IMR-90 (cell line): Measurements from ENCODE around the gene POLR2L. TPM values are rescaled to one million over a fixed set of nuclear protein-coding genes. Genes with fewer than 3 reads are reported as not detected.

Experiments used
- ATAC-seq: fragments of 200-7000 bp; cut with Tn5 transposase; 2 replicates; pipeline ENCODE4 v1.9.1; 2020; ENCODE audit warnings: low read depth, mild to moderate bottlenecking, moderate library complexity
- BruUV-seq: library from RNA; stranded (reverse); fragments of 400-500 nt; replicated peaks from 2 replicates; lab custom pipeline; 2021; lab: Mats Ljungman, UMichigan
- CTCF ChIA-PET: fragments of 300-600 bp; formaldehyde crosslinking; extraction: SDS; loops from one replicate; lab custom pipeline; 2021; ENCODE audit warnings: antibody characterized with exemption; lab: Yijun Ruan, JAX
- POLR2A ChIA-PET: fragments of 300-600 bp; sonication (Branson Sonifier 250); formaldehyde crosslinking; loops from one replicate; lab custom pipeline; 2022; ENCODE audit warnings: antibody characterized with exemption; ENCODE audit not compliant: unreplicated experiment; lab: Charles Lee
- DNase-seq: peaks from one replicate; pipeline ENCODE4 v3.0.0; 2013
- H2AFZ ChIP-seq: replicated peaks from 2 replicates; pipeline ENCODE3; 2013; ENCODE audit warnings: low read length, mild to moderate bottlenecking; ENCODE audit not compliant: poor library complexity
- H2AK5ac ChIP-seq: 2 replicates; pipeline ENCODE4 v1.6.1; 2013; ENCODE audit warnings: low read depth, low read length, inconsistent platforms
- H2AK9ac ChIP-seq: replicated peaks from 2 replicates; pipeline ENCODE3; 2013; ENCODE audit warnings: mild to moderate bottlenecking, low read depth, low read length, moderate library complexity; ENCODE audit not compliant: poor library complexity
- H2BK120ac ChIP-seq: 2 replicates; pipeline ENCODE4 v1.6.1; 2013; ENCODE audit warnings: low read depth, low read length, inconsistent platforms
- H2BK15ac ChIP-seq: 3 replicates; pipeline ENCODE4 v1.6.1; 2013; ENCODE audit warnings: low read depth, low read length, inconsistent platforms
- H2BK20ac ChIP-seq: 2 replicates; pipeline ENCODE4 v1.6.1; 2013; ENCODE audit warnings: low read depth, mild to moderate bottlenecking, inconsistent platforms, low read length, moderate library complexity
- H2BK5ac ChIP-seq: 2 replicates; pipeline ENCODE4 v1.6.1; 2013; ENCODE audit warnings: mild to moderate bottlenecking, low read depth, low read length, inconsistent platforms; ENCODE audit not compliant: poor library complexity, severe bottlenecking
- H3K14ac ChIP-seq: replicated peaks from 2 replicates; pipeline ENCODE4 v1.6.1; 2013; ENCODE audit warnings: low read depth, low read length, inconsistent platforms
- H3K18ac ChIP-seq: 2 replicates; pipeline ENCODE4 v1.6.1; 2013; ENCODE audit warnings: low read depth, low read length, control low read depth
- H3K23ac ChIP-seq: 2 replicates; pipeline ENCODE4 v1.6.1; 2013; ENCODE audit warnings: low read depth, low read length, inconsistent platforms
- H3K27ac ChIP-seq: 2 replicates; pipeline ENCODE4 v1.5.1; 2013; ENCODE audit warnings: mild to moderate bottlenecking, control low read depth, low read length; ENCODE audit not compliant: insufficient read depth
- H3K27me3 ChIP-seq: 2 replicates; pipeline ENCODE4 v1.6.1; 2013; ENCODE audit warnings: low read length; ENCODE audit not compliant: control insufficient read depth, insufficient read depth
- H3K36me3 ChIP-seq: 2 replicates; pipeline ENCODE4 v1.6.1; 2013; ENCODE audit warnings: low read length, mixed read lengths; ENCODE audit not compliant: control insufficient read depth, insufficient read depth
- H3K4ac ChIP-seq: 2 replicates; pipeline ENCODE4 v1.6.1; 2013; ENCODE audit warnings: low read depth, low read length, inconsistent platforms
- H3K4me1 ChIP-seq: 2 replicates; pipeline ENCODE4 v1.6.1; 2013; ENCODE audit warnings: low read length, mixed read lengths; ENCODE audit not compliant: control insufficient read depth, insufficient read depth
- H3K4me2 ChIP-seq: 2 replicates; pipeline ENCODE4 v1.6.1; 2013; ENCODE audit warnings: low read depth, mild to moderate bottlenecking, control low read depth, low read length, moderate library complexity
- H3K4me3 ChIP-seq: 2 replicates; pipeline ENCODE4 v1.5.1; 2013; ENCODE audit warnings: low read depth, mild to moderate bottlenecking, control low read depth, low read length, moderate library complexity; ENCODE audit not compliant: insufficient read depth
- H3K56ac ChIP-seq: 2 replicates; pipeline ENCODE4 v1.6.1; 2013; ENCODE audit warnings: low read length, inconsistent platforms; ENCODE audit not compliant: insufficient read depth; ENCODE audit errors: extremely low read depth
- H3K79me1 ChIP-seq, 2 experiments: 2 replicates each; pipeline ENCODE4 v1.6.1; 2013; ENCODE audit warnings: low read length in 2 of 2, inconsistent platforms in 1 of 2, low read depth in 1 of 2
- H3K9ac ChIP-seq: 2 replicates; pipeline ENCODE4 v1.6.1; 2013; ENCODE audit warnings: low read depth, low read length, control low read depth
- H3K9me1 ChIP-seq: 2 replicates; pipeline ENCODE4 v1.6.1; 2013; ENCODE audit warnings: low read length, inconsistent platforms; ENCODE audit not compliant: insufficient read depth
- H3K9me3 ChIP-seq: 2 replicates; pipeline ENCODE4 v1.6.1; 2013; ENCODE audit warnings: low read length; ENCODE audit not compliant: control insufficient read depth, insufficient read depth
- H4K20me1 ChIP-seq: 2 replicates; pipeline ENCODE4 v1.6.1; 2013; ENCODE audit warnings: low read length, inconsistent platforms; ENCODE audit not compliant: insufficient read depth
- H4K5ac ChIP-seq: 2 replicates; pipeline ENCODE4 v1.6.1; 2013; ENCODE audit warnings: mild to moderate bottlenecking, low read depth, low read length, control low read depth
- H4K8ac ChIP-seq, 2 experiments: 2 replicates each; pipeline ENCODE4 v1.6.1; 2013; ENCODE audit warnings: low read depth in 2 of 2, low read length in 2 of 2, control low read depth in 1 of 2, inconsistent platforms in 1 of 2
- H4K91ac ChIP-seq: 2 replicates; pipeline ENCODE4 v1.6.1; 2013; ENCODE audit warnings: low read depth, low read length, inconsistent platforms; ENCODE audit not compliant: insufficient read depth
- CHD1 ChIP-seq: IDR thresholded peaks from 2 replicates; pipeline ENCODE4 v1.6.1; 2012; ENCODE audit warnings: low read depth, low read length, improper control_type of control experiment
- MAFK ChIP-seq: IDR thresholded peaks from 2 replicates; pipeline ENCODE4 v1.6.1; 2012; ENCODE audit warnings: low read depth, low read length, improper control_type of control experiment
- MXI1 ChIP-seq: IDR thresholded peaks from 2 replicates; pipeline ENCODE4 v1.6.1; 2012; ENCODE audit warnings: low read depth, mild to moderate bottlenecking, low read length, moderate library complexity, borderline replicate concordance
- NFE2L2 ChIP-seq: fragments of 150-350 bp; IDR thresholded peaks from 2 replicates; pipeline ENCODE4 v1.6.1; 2016; ENCODE audit warnings: low read depth, mild to moderate bottlenecking, low read length
- USF2 ChIP-seq: fragments of 150-350 bp; IDR thresholded peaks from 2 replicates; pipeline ENCODE4 v1.6.1; 2017; ENCODE audit warnings: mild to moderate bottlenecking, antibody characterized with exemption, low read length, low read depth
- WGBS, 2 experiments: methylation state at CpG; one replicate each; pipeline versions ENCODE4 v1.1.5 to v1.1.7; 2013; ENCODE audit warnings: missing lambda C conversion rate in 2 of 2; ENCODE audit not compliant: insufficient read length in 1 of 2; ENCODE audit errors: extremely low coverage in 2 of 2; 5-methylcytosine and 5-hydroxymethylcytosine counted together
- dilution Hi-C: fragments of 300-500 bp; cut with HindIII; formaldehyde crosslinking; loops from one replicate; pipeline ENCODE4 v1.14.3; 2018; ENCODE audit warnings: low sequenced_read_pairs; ENCODE audit not compliant: unreplicated experiment
- in situ Hi-C: fragments of 300-500 bp; cut with MboI; formaldehyde crosslinking; loops from 3 replicates; pipeline ENCODE4 v1.14.3; 2019; ENCODE audit warnings: low sequenced_read_pairs, inconsistent platforms, mixed read lengths
- intact Hi-C: fragments of 100-400 bp; cut with micrococcal nuclease; formaldehyde crosslinking; loops from 2 replicates; pipeline ENCODE4 v1.10.0; 2022
- polyA plus RNA-seq, 3 experiments: library from polyadenylated mRNA; depleted of rRNA; stranded (reverse); fragments of >200 nt; gene quantifications; 2 replicates each; pipeline ENCODE4 v1.2.3, GENCODE V29; 2012; ENCODE audit warnings: low replicate concordance in 1 of 3
- total RNA-seq: library from RNA; depleted of rRNA; stranded (reverse); fragments of >200 nt; gene quantifications from 2 replicates; pipeline ENCODE4 v1.2.3, GENCODE V29; 2012
- TF ChIP-seq, protein P1 (sequence below): fragments of 150-350 bp; IDR thresholded peaks from 2 replicates; pipeline ENCODE4 v1.6.1; 2016; ENCODE audit warnings: low read depth, mild to moderate bottlenecking, low read length, moderate library complexity, borderline replicate concordance

POLR2L gene
- total and polyA plus RNA-seq, 2 of the 4 experiments (the other 2 are of a cell fraction): 44.4 to 416 TPM

DNA sequence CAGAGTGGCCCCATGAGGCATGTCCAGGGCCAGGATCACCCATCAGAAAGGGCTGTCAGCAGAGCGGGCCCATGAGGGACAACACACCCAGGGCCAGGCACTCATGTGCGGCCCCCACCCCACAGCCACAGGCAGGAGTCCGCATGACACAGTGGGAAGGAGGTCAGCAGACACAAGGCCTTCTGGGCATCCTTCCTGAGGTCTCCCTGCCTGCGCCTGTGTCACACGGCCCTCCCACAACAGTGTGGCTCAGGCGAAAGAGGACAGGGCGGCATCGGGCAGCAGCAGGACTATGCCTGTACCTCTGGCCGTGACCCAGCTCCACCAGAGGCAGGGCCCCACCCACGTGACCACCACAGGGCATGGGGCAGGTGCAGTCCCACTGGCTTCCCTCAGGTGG is 41.2 kb upstream of the POLR2L start:
- Histone ChIP-seq H3K9me3 (no peaks in the 10 kb centered on the region), H3K4ac (no peak overlapping the region), H3K14ac (no peak overlapping the region), H3K9ac (no peak overlapping the region), H4K5ac (no peak overlapping the region), H2AK5ac (no peak overlapping the region), H3K56ac (no peak overlapping the region), H3K79me1 (no peaks in the 10 kb centered on the region), H3K4me2 (no peak overlapping the region), H3K9me1 (no peaks in the 10 kb centered on the region), H2AK9ac (peak overlapping the region; percentile 70), H3K18ac (no peak overlapping the region), H3K27ac (no peak overlapping the region), H3K27me3 (no peaks in the 10 kb centered on the region), H3K4me3 (no peak overlapping the region), H2BK5ac (no peak overlapping the region), H2AFZ (no peak overlapping the region), H4K20me1 (no peaks in the 10 kb centered on the region), H3K36me3 (peaks cover 32% of the 10 kb centered on the region), H2BK15ac (no peak overlapping the region), H2BK20ac (no peak overlapping the region), H3K4me1 (no peaks in the 10 kb centered on the region), H3K23ac (no peak overlapping the region), H2BK120ac (no peak overlapping the region), H4K8ac (no peak overlapping the region), H4K91ac (no peak overlapping the region)
- in situ Hi-C loops (no loop called here), intact Hi-C loops (no loop called here), dilution Hi-C loops (no loop called here)
- BruUV-seq: no TSS peak
- POLR2A ChIA-PET: no interaction called here
- no peak for TF ChIP-seq USF2
- no peak for TF ChIP-seq CHD1
- TF ChIP-seq, protein P1, sequence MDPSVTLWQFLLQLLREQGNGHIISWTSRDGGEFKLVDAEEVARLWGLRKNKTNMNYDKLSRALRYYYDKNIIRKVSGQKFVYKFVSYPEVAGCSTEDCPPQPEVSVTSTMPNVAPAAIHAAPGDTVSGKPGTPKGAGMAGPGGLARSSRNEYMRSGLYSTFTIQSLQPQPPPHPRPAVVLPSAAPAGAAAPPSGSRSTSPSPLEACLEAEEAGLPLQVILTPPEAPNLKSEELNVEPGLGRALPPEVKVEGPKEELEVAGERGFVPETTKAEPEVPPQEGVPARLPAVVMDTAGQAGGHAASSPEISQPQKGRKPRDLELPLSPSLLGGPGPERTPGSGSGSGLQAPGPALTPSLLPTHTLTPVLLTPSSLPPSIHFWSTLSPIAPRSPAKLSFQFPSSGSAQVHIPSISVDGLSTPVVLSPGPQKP: no peak
- no peak for TF ChIP-seq MAFK
- no peak for TF ChIP-seq MXI1
- TF ChIP-seq NFE2L2: no peak
- WGBS, 2 experiments: 87% methylated on average over 7 of the region's 10 CpGs; no CpG with 5 or more reads in 1 of the 2 experiments
- ATAC-seq (no peak), DNase-seq (no peak)
- CTCF ChIA-PET: no interaction called here
